Measurements from ENCODE around the gene IER5L.
A peak's percentile ranks its signal among the peaks of the same experiment; 100 is the strongest.

Gene IER5L

GRCh38 chr9:129177791-129178567 is at the start of gene IER5L:
Gene IER5L (minus strand): TSS chr9:129178261. CDS start chr9:129178052, 209 bp downstream.
- peak; percentile 91 to 94 for DNase-seq

DNA sequence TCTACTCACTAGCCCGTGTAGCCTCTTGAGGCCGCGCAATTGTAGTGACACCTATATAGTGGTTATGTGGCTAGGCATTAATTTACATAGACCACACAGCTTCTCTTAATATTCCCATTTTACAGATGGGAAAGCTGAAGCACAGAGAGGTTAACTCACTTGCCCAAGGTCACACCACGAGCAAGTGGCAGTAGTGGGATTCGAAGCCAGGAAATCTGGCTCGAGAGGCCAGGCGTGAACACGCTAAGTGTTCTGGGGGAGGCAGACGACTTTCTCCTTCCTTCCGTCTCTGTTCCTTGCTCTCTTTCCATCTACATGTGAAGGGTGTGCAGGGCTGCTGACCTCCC is 49.8 kb upstream of the IER5L start:
- DNase-seq: no peak

GRCh38 chr9:129225815-129226214 is 47.8 kb upstream of the IER5L start:
- DNase-seq: no peak

- DNase-seq: no peak
Observed at GRCh38 chr9:129225490-129225778, 47.4 kb upstream of the IER5L start.

- DNase-seq: no peak
Observed at GRCh38 chr9:129224618-129225489, 46.8 kb upstream of the IER5L start.

DNA sequence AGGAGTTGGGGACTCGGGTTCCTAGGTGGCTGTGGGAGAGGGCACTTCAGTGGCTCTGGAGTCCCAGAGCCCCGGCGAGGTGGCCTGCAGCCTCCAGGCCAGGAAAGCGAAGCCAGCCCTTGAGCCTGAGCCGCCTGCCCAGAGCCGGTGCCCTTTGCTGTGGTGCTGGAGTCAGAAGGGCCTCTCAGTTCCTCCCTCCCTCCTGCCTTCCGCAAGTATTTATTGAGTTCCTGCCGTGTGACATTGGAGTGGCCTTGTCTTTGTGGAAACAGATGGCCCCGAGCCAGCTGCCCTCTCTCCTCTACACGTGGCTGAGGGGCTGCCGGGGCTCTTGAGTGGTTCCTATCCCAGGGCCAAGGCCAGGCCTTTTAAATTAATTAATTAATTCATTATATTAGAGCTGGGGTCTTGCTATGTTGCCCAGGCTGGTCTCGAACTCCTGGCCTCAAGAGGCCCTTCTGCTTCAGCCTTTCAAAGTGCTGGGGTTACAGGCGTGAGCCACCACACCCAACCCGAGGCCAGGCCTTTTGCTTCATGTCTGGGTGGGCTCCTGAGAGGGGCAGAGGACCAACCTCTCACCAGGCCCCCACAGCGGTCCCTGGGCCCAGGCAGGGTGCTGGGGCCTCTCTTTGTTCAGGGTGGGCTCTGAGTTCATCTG is 45.6 kb upstream of the IER5L start:
- no peak for DNase-seq

- DNase-seq: no peak
Observed at GRCh38 chr9:129222819-129223218, 44.8 kb upstream of the IER5L start.

- DNase-seq: no peak
Observed at GRCh38 chr9:129221979-129222635, 44.0 kb upstream of the IER5L start.

GRCh38 chr9:129221233-129221632 is 43.2 kb upstream of the IER5L start:
- no peak for DNase-seq

DNA sequence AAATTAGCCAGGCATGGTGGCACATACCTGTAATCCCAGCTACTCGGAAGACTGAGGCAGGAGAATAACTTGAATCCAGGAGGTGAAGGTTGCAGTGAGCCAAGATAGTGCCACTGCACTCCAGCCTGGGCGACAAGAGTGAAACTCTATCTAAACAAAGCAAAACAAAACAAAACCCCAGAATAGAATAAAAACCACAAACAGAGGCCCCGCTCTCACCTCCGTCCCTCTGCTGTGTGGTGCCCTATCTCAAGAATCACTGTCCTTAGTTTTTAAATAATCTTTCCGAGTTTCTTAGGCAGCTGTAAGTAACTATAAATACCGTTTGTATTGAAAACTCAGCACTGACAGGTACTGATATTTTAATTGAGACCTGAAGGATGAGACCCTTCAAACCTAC is 42.7 kb upstream of the IER5L start:
- no peak for DNase-seq

- no peak for DNase-seq
Observed at GRCh38 chr9:129218918-129219317, 40.9 kb upstream of the IER5L start.

GRCh38 chr9:129218272-129218625 is 40.2 kb upstream of the IER5L start:
- no peak for DNase-seq

DNA sequence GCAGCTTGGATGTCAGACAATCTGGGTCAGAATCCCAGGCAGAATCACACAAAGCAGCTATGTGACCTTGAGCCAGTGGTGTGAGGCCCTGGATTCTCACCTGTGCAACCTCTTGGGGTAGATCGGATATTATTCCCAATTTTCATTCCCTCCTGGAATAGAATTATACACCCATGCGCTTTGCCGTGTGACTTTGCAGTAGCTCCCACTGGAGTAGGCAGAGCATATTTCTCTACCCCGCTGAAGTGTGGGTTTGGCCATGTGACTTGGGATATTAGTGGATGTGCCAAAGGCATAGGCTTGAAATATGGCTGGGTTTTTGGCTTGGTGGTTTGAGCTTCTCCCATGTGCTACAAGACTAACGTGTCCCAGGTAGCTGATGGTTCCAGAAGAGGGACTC is 35.5 kb upstream of the IER5L start:
- no peak for DNase-seq

DNA sequence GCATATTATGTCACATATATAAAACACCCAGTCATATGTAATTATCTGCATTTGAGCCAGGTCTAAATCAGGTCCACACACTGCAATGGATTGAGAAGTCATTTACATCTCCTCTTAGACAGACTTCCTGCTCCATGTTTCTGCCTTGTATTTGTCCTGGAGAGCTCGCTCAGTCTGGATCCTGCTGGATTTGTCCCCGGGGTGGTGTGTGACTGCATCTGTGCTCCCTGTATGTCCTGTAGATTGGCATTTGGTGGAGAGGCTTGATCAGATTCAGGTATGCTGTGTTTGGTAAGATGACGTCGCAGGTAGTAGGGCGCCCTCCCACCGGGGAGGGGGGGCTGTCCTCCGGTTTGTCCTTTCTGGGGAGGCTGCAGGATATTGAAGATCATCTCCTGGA is 33.6 kb upstream of the IER5L start:
- DNase-seq: no peak

DNA sequence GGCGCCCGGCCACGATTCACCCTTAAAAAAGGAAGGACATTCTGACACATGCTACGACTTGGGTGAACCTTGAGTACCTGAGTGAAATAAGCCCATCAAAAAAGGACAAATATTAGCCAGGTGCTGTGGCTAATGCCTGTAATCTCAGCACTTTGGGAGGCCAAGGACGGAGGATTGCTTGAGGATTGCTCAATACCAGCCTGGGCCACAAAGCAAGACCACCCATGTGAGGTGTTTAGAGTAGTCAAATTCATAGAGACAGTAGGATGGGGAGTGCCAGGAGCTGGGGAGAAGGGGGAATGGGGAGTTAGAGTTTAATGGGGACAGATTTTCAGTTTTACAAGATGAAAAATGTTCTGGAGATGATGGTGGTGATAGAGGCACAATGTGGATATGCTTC is 32.1 kb upstream of the IER5L start:
- DNase-seq: no peak

GRCh38 chr9:129209580-129209979 is 31.5 kb upstream of the IER5L start:
- DNase-seq: no peak

GRCh38 chr9:129209109-129209508 is 31.0 kb upstream of the IER5L start:
- no peak for DNase-seq

DNA sequence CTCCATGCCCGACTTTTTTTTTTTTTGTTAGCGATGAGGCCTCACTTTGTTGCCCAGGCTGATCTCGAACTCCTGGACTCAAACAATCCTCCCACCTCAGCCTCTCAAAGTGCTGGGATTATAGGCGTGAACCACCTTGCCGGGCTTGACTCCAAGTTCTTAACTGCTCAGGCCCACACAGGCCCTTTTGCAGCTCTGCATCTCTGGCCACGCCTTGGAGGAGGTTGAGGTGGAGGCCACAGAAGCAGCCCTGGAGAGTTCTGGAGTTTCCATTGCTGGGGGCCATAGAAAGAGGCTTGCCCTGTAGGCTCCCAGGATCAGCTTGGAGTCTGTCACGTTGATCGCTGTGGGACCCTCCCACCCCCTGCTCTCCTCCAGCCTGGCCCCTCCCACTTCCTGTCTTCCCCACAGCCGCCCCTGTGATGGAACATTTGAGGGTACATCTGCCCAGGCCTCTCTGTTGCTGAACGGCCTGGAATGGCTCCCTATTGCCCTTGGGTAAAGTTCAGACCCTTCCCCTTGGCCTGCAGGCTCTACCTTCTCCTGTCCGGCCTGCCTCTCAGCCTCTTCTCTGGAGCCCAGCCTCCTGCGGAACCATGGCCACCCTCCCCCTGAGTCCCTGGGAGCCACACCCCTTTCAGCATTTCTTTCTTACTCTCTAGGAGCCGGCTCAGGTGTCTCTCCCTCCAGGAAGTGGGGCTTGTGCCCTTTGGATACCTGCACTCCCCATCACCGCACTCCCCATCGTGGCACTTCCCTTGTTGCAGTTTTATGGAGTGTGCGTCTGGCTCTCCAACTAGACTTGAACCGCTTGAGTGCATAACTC is 30.4 kb upstream of the IER5L start:
- DNase-seq: no peak

- DNase-seq: no peak
Observed at GRCh38 chr9:129206905-129207304, 28.8 kb upstream of the IER5L start.

DNA sequence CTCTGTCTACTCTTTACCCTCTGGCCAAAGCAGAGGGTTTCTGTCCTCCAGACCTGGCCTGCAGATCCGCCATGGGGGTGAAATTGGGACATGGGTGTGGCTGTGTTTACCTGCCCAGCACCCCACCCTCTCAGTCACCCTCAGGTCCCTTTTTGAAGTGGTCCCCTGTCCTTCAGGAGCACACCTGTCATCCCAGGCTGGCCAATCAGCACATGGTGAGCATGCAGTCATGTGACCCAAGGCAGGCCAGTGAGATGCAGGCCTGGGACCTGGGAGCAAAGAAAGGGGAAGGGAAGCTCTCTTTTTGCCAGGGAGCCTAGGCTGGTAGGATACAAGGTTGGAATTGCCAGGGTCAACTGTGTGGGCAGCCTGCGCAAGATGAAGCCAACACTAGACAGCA is 28.3 kb upstream of the IER5L start:
- no peak for DNase-seq

DNA sequence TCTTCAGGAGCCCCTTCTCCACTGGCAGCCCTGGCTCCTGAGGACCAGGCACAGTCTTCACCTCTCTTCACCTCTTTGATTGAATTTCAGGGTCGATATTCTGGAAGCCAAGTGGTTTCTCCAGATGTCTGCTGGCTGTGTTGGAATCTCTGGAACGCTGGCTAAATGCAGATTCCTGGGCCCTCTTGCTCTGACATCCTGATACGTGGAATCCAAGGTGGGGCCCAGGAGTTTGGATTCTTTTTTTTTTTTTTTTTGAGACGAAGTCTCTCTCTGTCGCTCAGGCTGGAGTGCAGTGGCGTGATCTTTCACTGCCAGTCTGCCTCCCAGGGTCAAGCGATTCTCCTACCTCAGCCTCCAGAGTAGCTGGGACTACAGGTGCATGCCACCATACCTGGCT is 26.8 kb upstream of the IER5L start:
- DNase-seq: no peak

DNA sequence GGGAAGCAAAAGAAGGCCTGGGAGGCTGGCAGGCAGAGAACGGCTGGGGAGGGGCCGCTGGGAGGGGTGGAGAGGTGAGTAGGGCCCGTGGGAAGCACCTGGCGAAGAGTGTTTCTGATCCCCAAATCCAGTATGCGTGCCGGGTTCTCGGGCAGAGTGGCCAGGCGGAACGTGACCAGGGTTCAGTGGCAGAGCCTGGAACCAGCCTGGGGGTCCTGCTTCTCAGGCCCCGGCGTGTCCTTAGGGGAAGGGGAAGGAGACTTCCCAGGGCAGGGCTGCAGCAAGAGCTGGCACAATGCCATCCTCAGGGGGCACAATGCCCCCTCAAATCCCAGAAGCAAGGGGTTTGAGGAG is 25.5 kb upstream of the IER5L start:
- no peak for DNase-seq

Data from NCI-H1930 (cell line).